MM.1S (cell line): ENCODE data around the gene PDSS2.

Experiments used
- CTCF ChIP-seq: fragments of 300-600 bp; sonication (generic); IDR thresholded peaks from 2 replicates; pipeline ENCODE4 v1.5.1; 2016; ENCODE audit warnings: antibody characterized with exemption, low read length, mixed read lengths
- EZH2 ChIP-seq: fragments of 300-600 bp; sonication (generic); optimal IDR thresholded peaks from 2 replicates; pipeline ENCODE3; 2017; ENCODE audit warnings: low read depth, mild to moderate bottlenecking, antibody characterized with exemption, low read length, mixed read lengths
- EZH2phosphoT487 ChIP-seq: fragments of 300-600 bp; sonication (generic); IDR thresholded peaks from 2 replicates; pipeline ENCODE4 v1.6.1; 2018; ENCODE audit warnings: antibody characterized with exemption, low read length

- TF ChIP-seq EZH2phosphoT487: no peak
- no peak for TF ChIP-seq CTCF
- no peak for TF ChIP-seq EZH2
Observed at GRCh38 chr6:107319906-107320530, 139.3 kb downstream of the PDSS2 start.
